ENCODE results near the gene KIRREL3. TPM values are rescaled to one million over a fixed set of nuclear protein-coding genes. Genes with fewer than 3 reads are reported as not detected.

Gene KIRREL3
- total and polyA plus RNA-seq, 2 donors (not counting 3 experiments of a cell fraction or from before 2014, with no cell fraction given): not detected

- intact Hi-C loops (cut with micrococcal nuclease) (no loop called here), dilution Hi-C loops (cut with MboI; ENCODE audit: extremely low pct_ligation_motif_present, low sequenced_read_pairs) (no loop called here)
- Histone ChIP-seq H3K9me1 (replicated peaks; ENCODE audit: control insufficient read depth, extremely low read depth, insufficient read depth, low read length) (no peaks in the 10 kb centered on the region), H3K4me1 (ENCODE audit: control insufficient read depth, extremely low read depth, insufficient read depth, low read length) (no peaks in the 10 kb centered on the region), H3K36me3 (ENCODE audit: control insufficient read depth in 2 of 2, extremely low read depth in 1 of 2, insufficient read depth in 2 of 2, low read length in 2 of 2) (no peaks in the 10 kb centered on the region), H3K4me3 (replicated peaks in 1 of 3; ENCODE audit: insufficient read depth in 1 of 3, low read depth in 1 of 3, low read length in 3 of 3) (no peak overlapping the region), H3K27me3 (ENCODE audit: control insufficient read depth in 2 of 2, insufficient read depth in 2 of 2, low read length in 2 of 2) (no peaks in the 10 kb centered on the region), H3K9me3 (replicated peaks; ENCODE audit: control insufficient read depth, insufficient read depth, low read length) (no peaks in the 10 kb centered on the region), H3K79me2 (ENCODE audit: control insufficient read depth, insufficient read depth, low read length) (no peaks in the 10 kb centered on the region), H4K20me1 (replicated peaks; ENCODE audit: control insufficient read depth, extremely low read depth, insufficient read depth, low read length) (no peaks in the 10 kb centered on the region), H3K9ac (replicated peaks; ENCODE audit: extremely low read depth, insufficient read depth, low read length) (no peak overlapping the region), H3K4me2 (ENCODE audit: insufficient read depth, low read length) (no peak overlapping the region), H2AFZ (ENCODE audit: low read depth, low read length) (no peak overlapping the region), H3K27ac (ENCODE audit: insufficient read depth, low read depth, low read length) (no peak overlapping the region)
- TF ChIP-seq MAX (IDR thresholded peaks at IDR 0.05; ENCODE audit: insufficient read depth, insufficient read length): no peak
- no peak for TF ChIP-seq EZH2 (IDR thresholded peaks at IDR 0.05; ENCODE audit: borderline replicate concordance, low read depth, low read length, severe bottlenecking)
- no peak for TF ChIP-seq FOS (IDR thresholded peaks at IDR 0.05; ENCODE audit: borderline replicate concordance, insufficient read depth, low read length)
- TF ChIP-seq POLR2AphosphoS5 (IDR thresholded peaks at IDR 0.05; ENCODE audit: insufficient read depth, low read depth, low read length): no peak
- no peak for TF ChIP-seq GATA2 (IDR thresholded peaks at IDR 0.05; ENCODE audit: insufficient read depth, insufficient read length, low read depth, low read length)
- TF ChIP-seq POLR2A (IDR thresholded peaks at IDR 0.05; ENCODE audit: low read depth, low read length): no peak
- TF ChIP-seq MYC (IDR thresholded peaks at IDR 0.05; ENCODE audit: low read depth, low read length): no peak
- no peak for TF ChIP-seq JUN (IDR thresholded peaks at IDR 0.05; ENCODE audit: borderline replicate concordance, insufficient read depth, insufficient read length, low read depth)
- no peak for TF ChIP-seq CTCF (IDR thresholded peaks at IDR 0.05; ENCODE audit: extremely low read depth in 1 of 2, insufficient read depth in 1 of 2, low read depth in 1 of 2, low read length in 2 of 2)
- BruUV-seq (replicated peaks): no TSS peak
- no peak for FAIRE-seq
- CTCF ChIA-PET: no interaction called here
- DNase-seq (ENCODE audit: low read depth, low spot score): no peak
- POLR2A ChIA-PET: no interaction called here
Observed at GRCh38 chr11:126704096-126704495, 296.5 kb downstream of the KIRREL3 start.

Data from endothelial cell of umbilical vein (primary cell).